GM19452 (cell line): ENCODE measurements around the gene FAP.

Experiments
- ATAC-seq: cut with Tn5 transposase; IDR thresholded peaks from one replicate; pipeline ENCODE4 v1.9.1; 2021; ENCODE audit not compliant: unreplicated experiment

FAP gene

GRCh38 chr2:162127422-162127821 lies 115.8 kb downstream of the FAP start:
- ATAC-seq, result no peak

GRCh38 chr2:162126527-162126926 lies 116.7 kb downstream of the FAP start:
- peak; percentile 9 for ATAC-seq

- ATAC-seq, result peak; percentile 87
Measured at GRCh38 chr2:162126111-162126519, 117.1 kb downstream of the FAP start.

GRCh38 chr2:162125138-162125537 lies 118.1 kb downstream of the FAP start:
- ATAC-seq, result no peak

- ATAC-seq, result no peak
Measured at GRCh38 chr2:162123806-162124758, 119.2 kb downstream of the FAP start.
